H1 (cell line): ENCODE measurements around the gene OLA1. TPM values are rescaled to one million over a fixed set of nuclear protein-coding genes. Genes with fewer than 3 reads are reported as not detected.

Experiments used
- CTCF ChIA-PET: fragments of 300-600 bp; sonication (Branson Sonifier 250); formaldehyde crosslinking; loops from one replicate; lab custom pipeline; 2021; ENCODE audit not compliant: partially characterized antibody; lab: Charles Lee
- POLR2A ChIA-PET: fragments of 300-600 bp; sonication (Branson Sonifier 250); formaldehyde crosslinking; loops from one replicate; lab custom pipeline; 2021; ENCODE audit warnings: inconsistent platforms; ENCODE audit not compliant: partially characterized antibody; lab: Charles Lee
- DNase-seq, 2 experiments: peaks; one replicate each; pipeline versions ENCODE4 v3.0.0 to v3.0.0-alpha.2; 2010 to 2022; ENCODE audit warnings: low spot score in 2 of 2, low read depth in 1 of 2, mixed read lengths in 1 of 2
- FAIRE-seq: peaks from 2 replicates; lab custom pipeline; 2011; peaks lifted over from hg19 to GRCh38; lab: Jason Lieb, UNC
- H2AFZ ChIP-seq: 2 replicates; pipeline ENCODE4 v1.8.1; 2012; ENCODE audit warnings: low read length, inconsistent platforms
- H2AK5ac ChIP-seq: 2 replicates; pipeline ENCODE4 v1.6.1; 2013; ENCODE audit warnings: low read depth, low read length
- H2BK120ac ChIP-seq: replicated peaks from 2 replicates; pipeline ENCODE3; 2013; ENCODE audit warnings: low read depth, low read length, inconsistent platforms
- H2BK12ac ChIP-seq: 2 replicates; pipeline ENCODE4 v1.6.1; 2013; ENCODE audit warnings: low read depth, low read length
- H2BK15ac ChIP-seq: 2 replicates; pipeline ENCODE4 v1.6.1; 2013; ENCODE audit warnings: low read length
- H2BK20ac ChIP-seq: 2 replicates; pipeline ENCODE4 v1.6.1; 2013; ENCODE audit warnings: low read length
- H2BK5ac ChIP-seq: 2 replicates; pipeline ENCODE4 v1.6.1; 2013; ENCODE audit warnings: low read depth, low read length
- H3K14ac ChIP-seq: 2 replicates; pipeline ENCODE4 v1.6.1; 2013; ENCODE audit warnings: inconsistent platforms; ENCODE audit not compliant: insufficient read length
- H3K18ac ChIP-seq: 2 replicates; pipeline ENCODE4 v1.6.1; 2013; ENCODE audit warnings: low read length; ENCODE audit errors: extremely low read depth
- H3K23ac ChIP-seq: 2 replicates; pipeline ENCODE4 v1.6.1; 2013; ENCODE audit warnings: inconsistent platforms; ENCODE audit not compliant: insufficient read length
- H3K23me2 ChIP-seq: 2 replicates; pipeline ENCODE4 v1.6.1; 2013; ENCODE audit warnings: low read depth, low read length
- H3K27ac ChIP-seq: 2 replicates; pipeline ENCODE4 v1.6.1; 2011; ENCODE audit warnings: low read depth, low read length, inconsistent platforms
- H3K27me3 ChIP-seq, 4 experiments: replicated peaks in 1 of 4; 1 replicate in 1 of 4; 2 replicates in 3 of 4; pipeline versions ENCODE4 v1.6.1 to v1.8.1; 2011 to 2013; ENCODE audit warnings: low read length in 3 of 4, mild to moderate bottlenecking in 3 of 4, inconsistent platforms in 2 of 4, mixed read lengths in 2 of 4, moderate library complexity in 1 of 4; ENCODE audit not compliant: control insufficient read depth in 3 of 4, insufficient read depth in 3 of 4; ENCODE audit errors: extremely low read depth in 1 of 4
- H3K36me3 ChIP-seq, 4 experiments: 2 replicates each; pipeline versions ENCODE4 v1.6.1 to v1.8.1; 2011 to 2013; ENCODE audit warnings: mild to moderate bottlenecking in 4 of 4, low read length in 3 of 4, moderate library complexity in 2 of 4, control low read depth in 1 of 4, inconsistent platforms in 1 of 4; ENCODE audit not compliant: insufficient read depth in 4 of 4, control insufficient read depth in 2 of 4
- H3K4ac ChIP-seq: replicated peaks from 2 replicates; pipeline ENCODE3; 2013; ENCODE audit warnings: low read length, low read depth, mixed read lengths, inconsistent platforms; ENCODE audit not compliant: insufficient read length
- H3K4me1 ChIP-seq, 4 experiments: replicated peaks in 1 of 4; 1 replicate in 1 of 4; 2 replicates in 3 of 4; pipeline versions ENCODE4 v1.6.1 to v1.8.1; 2011 to 2013; ENCODE audit warnings: low read length in 3 of 4, inconsistent platforms in 2 of 4, mixed read lengths in 1 of 4; ENCODE audit not compliant: insufficient read depth in 4 of 4, control insufficient read depth in 3 of 4
- H3K4me2 ChIP-seq, 2 experiments: 2 replicates each; pipeline versions ENCODE4 v1.6.1 to v1.8.1; 2011 to 2013; ENCODE audit warnings: low read depth in 2 of 2, low read length in 2 of 2, control low read depth in 1 of 2, inconsistent platforms in 1 of 2, mild to moderate bottlenecking in 1 of 2; ENCODE audit not compliant: insufficient read depth in 1 of 2
- H3K4me3 ChIP-seq, 4 experiments: fragments of 200-600, 300-600 bp in 1 of 4; sonication (generic), shearing (Covaris generic), sonication (Bioruptor Twin) in 1 of 4; 2 replicates each; pipeline versions ENCODE4 v1.5.1 to v1.8.1; 2011 to 2016; ENCODE audit warnings: low read length in 4 of 4, low read depth in 3 of 4, control low read depth in 2 of 4, inconsistent platforms in 2 of 4, mild to moderate bottlenecking in 2 of 4, mixed read lengths in 1 of 4, moderate library complexity in 1 of 4; ENCODE audit not compliant: insufficient read depth in 2 of 4; ENCODE audit errors: extremely low read depth in 1 of 4
- H3K56ac ChIP-seq: replicated peaks from 2 replicates; pipeline ENCODE3; 2013; ENCODE audit warnings: low read depth, mild to moderate bottlenecking, mixed read lengths, low read length, inconsistent platforms; ENCODE audit not compliant: insufficient read length
- H3K79me1 ChIP-seq: 2 replicates; pipeline ENCODE4 v1.6.1; 2013; ENCODE audit warnings: low read depth, low read length, control low read depth
- H3K79me2 ChIP-seq, 2 experiments: 2 replicates each; pipeline versions ENCODE4 v1.6.1 to v1.8.1; 2012 to 2013; ENCODE audit warnings: low read length in 2 of 2, mild to moderate bottlenecking in 2 of 2, inconsistent platforms in 1 of 2; ENCODE audit not compliant: insufficient read depth in 2 of 2, control insufficient read depth in 1 of 2
- H3K9ac ChIP-seq, 4 experiments: replicated peaks in 1 of 4; 1 replicate in 1 of 4; 2 replicates in 3 of 4; pipeline versions ENCODE4 v1.6.1 to v1.8.1; 2011 to 2013; ENCODE audit warnings: low read depth in 3 of 4, low read length in 3 of 4, control low read depth in 2 of 4, mild to moderate bottlenecking in 2 of 4, moderate library complexity in 2 of 4, inconsistent platforms in 1 of 4; ENCODE audit errors: extremely low read depth in 1 of 4
- H3K9me3 ChIP-seq, 2 experiments: 2 replicates each; pipeline versions ENCODE4 v1.6.1 to v1.8.1; 2012 to 2013; ENCODE audit warnings: mild to moderate bottlenecking in 2 of 2, moderate library complexity in 2 of 2, control low read depth in 1 of 2, inconsistent platforms in 1 of 2, low read depth in 1 of 2, low read length in 1 of 2, mixed read lengths in 1 of 2; ENCODE audit not compliant: insufficient read depth in 2 of 2
- H4K20me1 ChIP-seq, 2 experiments: replicated peaks in 1 of 2; 2 replicates each; pipeline versions ENCODE3 to v1.8.1; 2011 to 2013; ENCODE audit warnings: inconsistent platforms in 2 of 2, low read length in 2 of 2, mild to moderate bottlenecking in 1 of 2; ENCODE audit not compliant: insufficient read depth in 2 of 2, control insufficient read depth in 1 of 2
- H4K5ac ChIP-seq: 2 replicates; pipeline ENCODE4 v1.6.1; 2013; ENCODE audit warnings: low read length, low read depth, mixed read lengths, inconsistent platforms; ENCODE audit not compliant: insufficient read length
- H4K8ac ChIP-seq: 2 replicates; pipeline ENCODE4 v1.8.0; 2013; ENCODE audit warnings: mild to moderate bottlenecking, moderate library complexity, low read length, inconsistent platforms; ENCODE audit not compliant: insufficient read depth; ENCODE audit errors: extremely low read depth
- H4K91ac ChIP-seq: replicated peaks from 2 replicates; pipeline ENCODE3; 2013; ENCODE audit warnings: low read length, mixed read lengths, inconsistent platforms; ENCODE audit not compliant: insufficient read length
- BACH1 ChIP-seq: IDR thresholded peaks from 2 replicates; pipeline ENCODE4 v1.6.1; 2012; ENCODE audit warnings: low read length, improper control_type of control experiment
- BCL11A ChIP-seq, 2 experiments: IDR thresholded peaks; one replicate each; pipeline ENCODE4 v1.6.1; 2011; ENCODE audit warnings: low read depth in 2 of 2, low read length in 2 of 2, mild to moderate bottlenecking in 2 of 2
- EGR1 ChIP-seq: IDR thresholded peaks from 2 replicates; pipeline ENCODE4 v1.6.1; 2011; ENCODE audit warnings: low read depth, low read length, borderline replicate concordance
- KDM1A ChIP-seq: fragments of 200-600, 300-600 bp; sonication (generic); IDR thresholded peaks from 2 replicates; pipeline ENCODE4 v1.7.1; 2016; ENCODE audit warnings: mild to moderate bottlenecking, low read length, borderline replicate concordance
- NANOG ChIP-seq: IDR thresholded peaks from 2 replicates; pipeline ENCODE4 v1.6.1; 2011; ENCODE audit warnings: low read length, low read depth, mild to moderate bottlenecking, inconsistent platforms; ENCODE audit not compliant: insufficient read depth, poor library complexity, severe bottlenecking
- RAD21 ChIP-seq, 2 experiments: IDR thresholded peaks in 1 of 2; conservative IDR thresholded peaks in 1 of 2; 2 replicates each; pipeline ENCODE4 v1.6.1; 2011; ENCODE audit warnings: low read depth in 2 of 2, low read length in 2 of 2, improper control_type of control experiment in 1 of 2, inconsistent platforms in 1 of 2, mild to moderate bottlenecking in 1 of 2, moderate library complexity in 1 of 2
- RFX5 ChIP-seq: IDR thresholded peaks from 2 replicates; pipeline ENCODE4 v1.6.1; 2011; ENCODE audit warnings: low read depth, low read length, improper control_type of control experiment, borderline replicate concordance
- SAP30 ChIP-seq: fragments of 300-600 bp; sonication (generic); IDR thresholded peaks from 2 replicates; pipeline ENCODE4 v1.7.1; 2012; ENCODE audit warnings: low read length, moderate library complexity, mild to moderate bottlenecking, inconsistent platforms; ENCODE audit not compliant: insufficient read depth, insufficient replicate concordance
- SRF ChIP-seq: IDR thresholded peaks from 2 replicates; pipeline ENCODE4 v1.6.1; 2011; ENCODE audit warnings: mild to moderate bottlenecking, low read depth, low read length, moderate library complexity
- TEAD4 ChIP-seq: IDR thresholded peaks from 2 replicates; pipeline ENCODE4 v1.6.1; 2012; ENCODE audit warnings: low read depth, low read length, inconsistent platforms, mixed read lengths
- YY1 ChIP-seq: IDR thresholded peaks from 2 replicates; pipeline ENCODE4 v1.6.1; 2011; ENCODE audit warnings: low read depth, mild to moderate bottlenecking, low read length
- WGBS, 2 experiments: shearing (Covaris generic) in 1 of 2; methylation state at CpG; one replicate each; pipeline versions ENCODE4 v1.1.6 to v1.1.7; 2013 to 2015; ENCODE audit warnings: low lambda C conversion rate in 2 of 2, mixed read lengths in 2 of 2, inconsistent platforms in 1 of 2, low coverage in 1 of 2, missing lambda C conversion rate in 1 of 2; ENCODE audit not compliant: insufficient replicate concordance in 2 of 2, insufficient coverage in 1 of 2, insufficient read length in 1 of 2; ENCODE audit errors: extremely low coverage in 1 of 2, missing lambda C conversion rate in 1 of 2; 5-methylcytosine and 5-hydroxymethylcytosine counted together
- polyA plus RNA-seq, 7 experiments: library from polyadenylated mRNA; depleted of rRNA in 3 of 7; stranded (reverse) in 5 of 7; unstranded in 2 of 7; fragments of >200 nt in 5 of 7; fragments of 200-250 nt in 2 of 7; gene quantifications; 1 replicate in 5 of 7; 2 replicates in 1 of 7; 4 replicates in 1 of 7; pipeline versions ENCODE4 v1.2.1 to v1.2.3, GENCODE V29; 2011 to 2013; ENCODE audit warnings: missing spikeins in 2 of 7, mixed read lengths in 2 of 7
- total RNA-seq: library from RNA; stranded (reverse); fragmentation: NEBNext Ultra II Directional; extraction: Animal tissue kit (Norgen Biotek cat#: 25700); gene quantifications from 2 replicates; pipeline ENCODE4 v1.2.1, GENCODE V29; 2021
- TF ChIP-seq, protein P1 (sequence below): IDR thresholded peaks from 2 replicates; pipeline ENCODE4 v1.6.1; 2012; ENCODE audit warnings: inconsistent platforms

The OLA1 gene
- total and polyA plus RNA-seq, 2 of the 8 experiments (the other 6 are each of a cell fraction or from before 2014, with no cell fraction given), result 39.3 to 158 TPM

DNA sequence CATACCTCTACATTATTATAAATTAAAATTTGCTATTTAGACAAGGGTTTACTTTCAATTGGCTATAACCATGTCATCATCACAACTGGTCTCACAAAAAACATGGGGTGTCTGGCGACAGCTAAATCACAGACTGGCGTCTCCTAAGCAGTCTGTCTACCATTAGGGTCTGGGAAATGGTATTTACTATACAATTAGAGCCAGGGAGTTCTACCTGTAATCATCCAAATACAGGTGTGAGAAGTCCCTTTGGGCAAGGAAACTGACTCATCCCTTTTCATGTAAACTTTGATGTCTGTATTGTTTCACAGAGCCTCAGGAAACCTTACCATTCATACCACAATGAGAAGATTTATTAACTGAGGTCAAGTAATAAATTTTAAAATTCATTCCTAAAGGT is 126.7 kb downstream of the OLA1 start:
- FAIRE-seq, result no peak
- Histone ChIP-seq H3K56ac (no peak overlapping the region), H3K27ac (no peak overlapping the region), H3K79me2 (no peaks in the 10 kb centered on the region), H3K4me3 (no peak overlapping the region), H3K9ac (no peak overlapping the region; a peak in 1 of 7 replicates), H2BK15ac (no peak overlapping the region), H2BK20ac (no peak overlapping the region), H3K4me2 (0 out of 4 replicates have a peak overlapping the region, but pooled peaks of 1 of the 2 experiments have one; percentile 22), H3K79me1 (no peaks in the 10 kb centered on the region), H2AFZ (no peak overlapping the region), H3K27me3 (no peaks in the 10 kb centered on the region), H4K5ac (no peak overlapping the region), H2AK5ac (no peak overlapping the region), H4K8ac (no peak overlapping the region), H2BK5ac (no peak overlapping the region), H3K4me1 (peaks cover 2 to 29% (median 18%) of the 10 kb centered on the region in 4 experiments; a peak in 4 of 7 replicates), H2BK12ac (no peak overlapping the region), H3K36me3 (no peaks in the 10 kb centered on the region), H3K23ac (no peak overlapping the region), H3K4ac (no peak overlapping the region), H3K18ac (no peak overlapping the region), H3K9me3 (no peaks in the 10 kb centered on the region), H4K91ac (no peak overlapping the region), H2BK120ac (no peak overlapping the region), H3K23me2 (no peaks in the 10 kb centered on the region), H4K20me1 (no peaks in the 10 kb centered on the region), H3K14ac (no peak overlapping the region)
- 60% methylated on average over 2 of the region's 2 CpGs; no CpG with 5 or more reads in 1 of the 2 experiments for WGBS, 2 experiments
- DNase-seq, result no peak
- ChIA-PET POLR2A (interaction anchor here (1.1 kb wide), 1 partner anchor 216 kb away, joined by 3 read pairs; no protein-coding TSS in a partner anchor), CTCF (interaction anchor here (0.5 to 1.7 kb wide), 5 partner anchors 17 to 1308 kb away, joined by 3 to 5 read pairs (median 4); no protein-coding TSS in a partner anchor)
- TF ChIP-seq BCL11A (IDR thresholded peaks at IDR 0.05; ENCODE audit: low read depth in 2 of 2, low read length in 2 of 2) (no peak), EGR1 (no peak), SRF (no peak), BACH1 (no peak), RFX5 (no peak), KDM1A (no peak), NANOG (no peak), TEAD4 (no peak), YY1 (no peak), RAD21 (IDR thresholded peaks at IDR 0.05 in 1 of 2, conservative IDR thresholded peaks at IDR 0.05 in 1 of 2; ENCODE audit: low read depth in 2 of 2, low read length in 2 of 2) (no peak), SAP30 (no peak)
- TF ChIP-seq, protein P1, sequence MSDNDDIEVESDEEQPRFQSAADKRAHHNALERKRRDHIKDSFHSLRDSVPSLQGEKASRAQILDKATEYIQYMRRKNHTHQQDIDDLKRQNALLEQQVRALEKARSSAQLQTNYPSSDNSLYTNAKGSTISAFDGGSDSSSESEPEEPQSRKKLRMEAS, result no peak
